ENCODE results near the gene ZNF77.

DNA sequence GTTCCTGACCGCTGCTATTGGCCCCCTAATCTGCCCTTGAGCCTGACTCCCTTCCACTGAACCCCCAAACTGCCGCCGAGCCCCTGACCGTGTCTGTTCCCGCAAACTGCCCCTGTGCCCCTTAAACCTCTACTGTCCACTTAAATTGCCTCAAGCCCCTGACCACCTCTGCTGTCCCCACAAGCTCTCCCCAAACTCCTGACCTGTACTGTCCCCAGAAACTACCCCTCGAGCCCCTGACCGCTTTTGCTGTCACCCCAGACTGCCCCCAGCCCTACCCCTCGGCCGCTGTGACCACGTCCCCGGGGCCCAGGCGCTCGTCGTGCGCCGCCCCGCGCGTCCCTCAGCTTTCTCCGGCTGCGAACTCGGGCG, 382 bp downstream of the ZNF77 start:
- TF ChIP-seq, protein P1, sequence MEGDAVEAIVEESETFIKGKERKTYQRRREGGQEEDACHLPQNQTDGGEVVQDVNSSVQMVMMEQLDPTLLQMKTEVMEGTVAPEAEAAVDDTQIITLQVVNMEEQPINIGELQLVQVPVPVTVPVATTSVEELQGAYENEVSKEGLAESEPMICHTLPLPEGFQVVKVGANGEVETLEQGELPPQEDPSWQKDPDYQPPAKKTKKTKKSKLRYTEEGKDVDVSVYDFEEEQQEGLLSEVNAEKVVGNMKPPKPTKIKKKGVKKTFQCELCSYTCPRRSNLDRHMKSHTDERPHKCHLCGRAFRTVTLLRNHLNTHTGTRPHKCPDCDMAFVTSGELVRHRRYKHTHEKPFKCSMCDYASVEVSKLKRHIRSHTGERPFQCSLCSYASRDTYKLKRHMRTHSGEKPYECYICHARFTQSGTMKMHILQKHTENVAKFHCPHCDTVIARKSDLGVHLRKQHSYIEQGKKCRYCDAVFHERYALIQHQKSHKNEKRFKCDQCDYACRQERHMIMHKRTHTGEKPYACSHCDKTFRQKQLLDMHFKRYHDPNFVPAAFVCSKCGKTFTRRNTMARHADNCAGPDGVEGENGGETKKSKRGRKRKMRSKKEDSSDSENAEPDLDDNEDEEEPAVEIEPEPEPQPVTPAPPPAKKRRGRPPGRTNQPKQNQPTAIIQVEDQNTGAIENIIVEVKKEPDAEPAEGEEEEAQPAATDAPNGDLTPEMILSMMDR (IDR thresholded peaks at IDR 0.05): no peak
- TF ChIP-seq POLR2A (IDR thresholded peaks at IDR 0.05) (no peak), POLR2AphosphoS5 (IDR thresholded peaks at IDR 0.05) (no peak)
